ENCODE measurements around the gene CDKN1C. TPM values are rescaled to one million over a fixed set of nuclear protein-coding genes. Genes with fewer than 3 reads are reported as not detected.

CDKN1C gene
- total RNA-seq (411 and 470 TPM in 2 replicates), polyA plus RNA-seq (526 and 563 TPM in 2 replicates)

- Histone ChIP-seq H3K27ac (peak within 1 kb of the TSS; percentile 94), H3K36me3 (replicated peaks; ENCODE audit: insufficient read depth, low read depth) (no peaks in the 10 kb centered on the region), H3K79me2 (peaks cover 31% of the 10 kb centered on the region), H3K4me2 (peak within 1 kb of the TSS; percentile 95), H3K4me1 (ENCODE audit: insufficient read depth) (peaks cover 23% of the 10 kb centered on the region), H3K9me2 (replicated peaks; ENCODE audit: insufficient read depth) (no peaks in the 10 kb centered on the region), H3K4me3 (peak within 1 kb of the TSS; percentile 96), H3K27me3 (no peaks in the 10 kb centered on the region), H3K9me3 (ENCODE audit: low read depth) (no peaks in the 10 kb centered on the region), H4K20me1 (ENCODE audit: insufficient read depth, poor library complexity, severe bottlenecking) (peaks cover 25% of the 10 kb centered on the region), H2AFZ (peak within 1 kb of the TSS; percentile 40)
- peak; percentile 93 for DNase-seq (ENCODE audit: low spot score)
- no CpG with 5 or more reads among the region's 61 CpGs for WGBS (ENCODE audit: low lambda C conversion rate, missing lambda C conversion rate)
- TF ChIP-seq EZH2phosphoT487 (IDR thresholded peaks at IDR 0.05; ENCODE audit: low read depth, severe bottlenecking, unreplicated experiment) (no peak), CTCF (IDR thresholded peaks at IDR 0.05; ENCODE audit: poor library complexity) (no peak), EZH2 (IDR thresholded peaks at IDR 0.05; ENCODE audit: borderline replicate concordance) (no peak)
These were observed at the start of gene CDKN1C for GRCh38 chr11:2885678-2886081. Gene CDKN1C (minus strand): TSS chr11:2885775. CDS start chr11:2885456, 319 bp downstream.

DNA sequence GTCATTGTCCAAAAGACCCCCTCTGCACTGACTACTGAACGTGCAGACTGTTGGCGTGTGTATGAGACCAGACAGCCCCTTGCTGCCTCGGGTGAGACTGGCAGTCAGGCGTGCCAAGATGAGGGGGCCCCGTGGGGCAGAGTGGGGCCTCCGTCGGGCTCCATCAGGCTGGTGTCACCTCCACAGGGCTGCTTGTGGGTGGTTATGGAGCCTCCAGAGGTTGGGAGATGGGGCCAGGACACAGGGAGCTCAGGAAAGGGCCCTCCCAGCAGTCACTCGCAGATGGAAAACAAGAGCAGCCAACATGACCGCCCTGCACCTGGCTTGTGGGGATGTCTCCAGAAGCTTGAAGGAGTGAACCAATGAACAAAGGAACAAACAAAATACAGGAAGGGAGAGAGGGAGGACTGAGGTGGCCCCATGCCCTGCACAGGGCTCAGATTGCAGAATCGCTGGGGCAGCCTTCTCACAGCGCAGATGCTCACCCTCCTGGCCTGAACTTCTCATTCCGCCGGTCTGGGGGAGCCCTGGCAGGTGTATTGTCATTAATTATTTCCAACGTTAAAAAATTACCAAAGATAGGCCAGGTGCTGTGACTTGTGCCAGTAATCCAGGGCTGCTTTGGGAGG, 49.1 kb upstream of the CDKN1C start:
- 93% methylated on average over 14 of the region's 14 CpGs for WGBS (ENCODE audit: low lambda C conversion rate, missing lambda C conversion rate)
- no peak overlapping the region for H3K4me2 ChIP-seq
- TF ChIP-seq CTCF (IDR thresholded peaks at IDR 0.05; ENCODE audit: poor library complexity) (no peak), EZH2phosphoT487 (IDR thresholded peaks at IDR 0.05; ENCODE audit: low read depth, severe bottlenecking, unreplicated experiment) (no peak), EZH2 (IDR thresholded peaks at IDR 0.05; ENCODE audit: borderline replicate concordance) (no peak)
- no peak overlapping the region for H3K27ac ChIP-seq
- no peak overlapping the region for H2AFZ ChIP-seq
- H3K9me3 ChIP-seq (ENCODE audit: low read depth) = peaks cover 7% of the 10 kb centered on the region
- no peaks in the 10 kb centered on the region for H3K9me2 ChIP-seq (replicated peaks; ENCODE audit: insufficient read depth)
- H3K36me3 ChIP-seq (replicated peaks; ENCODE audit: insufficient read depth, low read depth) = no peaks in the 10 kb centered on the region
- no peaks in the 10 kb centered on the region for H4K20me1 ChIP-seq (ENCODE audit: insufficient read depth, poor library complexity, severe bottlenecking)
- no peaks in the 10 kb centered on the region for H3K79me2 ChIP-seq
- peaks cover 5% of the 10 kb centered on the region for H3K4me1 ChIP-seq (ENCODE audit: insufficient read depth)
- DNase-seq (ENCODE audit: low spot score) = no peak
- no peak overlapping the region for H3K4me3 ChIP-seq
- peaks cover 4% of the 10 kb centered on the region for H3K27me3 ChIP-seq

DNA sequence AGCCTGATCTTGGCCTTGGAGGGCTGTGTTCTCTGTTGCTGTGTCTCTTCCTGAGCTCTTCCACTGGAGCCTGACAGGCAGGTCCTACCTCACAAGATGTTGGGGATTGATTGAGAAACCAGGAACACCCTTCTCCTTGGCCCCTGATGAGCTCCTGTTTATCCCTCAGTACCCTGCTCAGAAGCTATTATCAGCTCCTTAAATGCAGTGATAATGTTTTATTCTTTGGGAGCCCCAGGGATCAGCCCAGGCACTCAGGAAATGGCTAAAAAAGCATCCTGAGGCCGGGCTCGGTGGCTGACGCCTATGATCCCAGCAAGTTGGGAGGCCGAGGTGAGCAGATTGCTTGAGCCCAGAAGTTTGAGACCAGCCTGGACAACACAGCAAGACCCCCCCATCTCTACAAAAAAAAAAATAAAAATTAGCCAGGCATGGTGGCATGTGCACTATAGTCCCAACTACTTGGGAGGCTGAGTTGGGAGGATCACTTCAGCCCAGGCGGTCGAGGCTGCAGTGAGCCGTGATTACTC, 48.5 kb upstream of the CDKN1C start:
- Histone ChIP-seq H4K20me1 (ENCODE audit: insufficient read depth, poor library complexity, severe bottlenecking) (no peaks in the 10 kb centered on the region), H3K4me3 (no peak overlapping the region), H3K27me3 (peaks cover 5% of the 10 kb centered on the region), H3K4me2 (no peak overlapping the region), H3K79me2 (no peaks in the 10 kb centered on the region), H3K9me3 (ENCODE audit: low read depth) (peaks cover 7% of the 10 kb centered on the region), H3K27ac (no peak overlapping the region), H3K36me3 (replicated peaks; ENCODE audit: insufficient read depth, low read depth) (no peaks in the 10 kb centered on the region), H3K4me1 (ENCODE audit: insufficient read depth) (peaks cover 6% of the 10 kb centered on the region), H2AFZ (no peak overlapping the region), H3K9me2 (replicated peaks; ENCODE audit: insufficient read depth) (no peaks in the 10 kb centered on the region)
- WGBS (ENCODE audit: low lambda C conversion rate, missing lambda C conversion rate) = 81% methylated on average over 7 of the region's 7 CpGs
- no peak for TF ChIP-seq EZH2 (IDR thresholded peaks at IDR 0.05; ENCODE audit: borderline replicate concordance)
- TF ChIP-seq CTCF (IDR thresholded peaks at IDR 0.05; ENCODE audit: poor library complexity) = no peak
- TF ChIP-seq EZH2phosphoT487 (IDR thresholded peaks at IDR 0.05; ENCODE audit: low read depth, severe bottlenecking, unreplicated experiment) = no peak
- DNase-seq (ENCODE audit: low spot score) = no peak

Data from hepatocyte (in vitro differentiated cells).